ENCODE data around the gene LRRC42.

LRRC42 gene

DNA sequence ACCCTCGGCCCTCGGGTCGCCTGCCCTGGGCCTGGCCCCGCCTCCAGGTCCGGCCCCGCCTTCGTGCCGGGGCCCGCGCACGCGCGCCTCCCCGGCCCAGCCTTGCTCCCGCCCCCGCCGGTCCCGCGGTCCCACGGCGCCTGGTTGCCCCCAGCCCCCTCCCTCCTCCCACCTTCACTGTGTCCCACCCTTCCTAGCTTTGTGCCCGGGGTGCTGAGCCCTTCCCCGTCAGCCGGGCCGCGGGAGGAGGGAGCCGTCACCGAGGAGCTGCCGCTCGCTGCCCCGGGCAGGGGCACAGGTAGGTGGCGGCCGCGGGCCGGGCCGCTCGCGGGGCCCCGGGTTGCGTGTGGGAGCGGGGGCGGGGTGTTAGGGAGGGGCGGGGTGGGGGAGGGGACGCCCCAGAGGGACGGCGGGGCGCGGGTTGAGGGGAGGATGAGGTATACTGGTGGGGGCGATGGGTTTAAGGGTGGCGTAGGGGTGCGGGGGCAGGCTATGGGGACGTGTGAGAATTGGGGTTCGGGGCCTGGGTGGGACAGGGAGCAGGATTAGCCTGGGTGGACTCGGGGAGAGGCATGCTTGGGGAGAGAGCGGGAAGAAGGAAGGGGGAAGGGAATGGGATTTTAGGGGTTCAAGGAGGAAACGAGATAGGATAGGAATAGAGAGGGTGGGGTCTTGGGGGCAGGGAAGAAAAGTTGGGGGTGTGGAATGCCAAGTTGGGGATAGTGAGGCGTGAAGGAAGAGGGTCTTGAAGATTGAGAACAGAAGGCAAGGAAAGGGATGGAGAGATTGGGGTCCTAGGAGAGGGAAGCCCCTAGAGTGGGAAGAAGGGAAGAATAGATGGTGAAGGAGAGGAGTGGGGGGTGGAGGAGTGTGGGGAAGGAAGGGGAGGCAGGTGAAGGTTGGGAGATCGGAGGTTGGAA, at the start of gene LRRC42:
Gene LRRC42, plus strand, starts transcription at position 99 of the 920 bp plus-strand sequence. CDS start 5,650 bp downstream, outside the sequence.
- DNase-seq (ENCODE audit: low spot score): no peak

- DNase-seq (ENCODE audit: low spot score): no peak
Measured at GRCh38 chr1:53896635-53897229, 49.4 kb upstream of the LRRC42 start.

- no peak for DNase-seq (ENCODE audit: low spot score)
Measured at GRCh38 chr1:53899206-53899628, 46.9 kb upstream of the LRRC42 start.

DNA sequence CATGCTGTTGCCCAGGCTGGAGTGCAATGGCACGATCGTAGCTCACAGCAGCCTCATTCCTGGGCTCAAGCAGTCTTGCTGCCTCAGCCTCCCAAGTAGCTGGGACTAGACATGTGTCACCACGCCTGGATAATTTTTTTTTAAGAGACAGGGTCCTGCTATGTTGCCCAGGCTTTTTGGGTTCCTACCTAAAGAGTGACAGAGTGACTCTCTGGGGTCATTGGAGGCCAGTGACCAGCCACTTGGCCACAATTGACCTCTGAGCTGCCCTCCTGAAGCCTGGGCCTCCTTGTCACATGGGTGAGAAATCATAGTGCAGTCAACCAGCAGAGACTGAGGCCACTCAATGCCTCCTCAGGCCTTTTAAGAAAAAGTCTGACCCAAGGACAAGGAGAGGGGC, 46.4 kb upstream of the LRRC42 start:
- no peak for DNase-seq (ENCODE audit: low spot score)

GRCh38 chr1:53902235-53903138, 43.7 kb upstream of the LRRC42 start:
- DNase-seq (ENCODE audit: low spot score): no peak

GRCh38 chr1:53905509-53905908, 40.6 kb upstream of the LRRC42 start:
- DNase-seq (ENCODE audit: low spot score): no peak

GRCh38 chr1:53906121-53906520, 40.0 kb upstream of the LRRC42 start:
- no peak for DNase-seq (ENCODE audit: low spot score)

GRCh38 chr1:53909946-53910345, 36.2 kb upstream of the LRRC42 start:
- no peak for DNase-seq (ENCODE audit: low spot score)

- DNase-seq (ENCODE audit: low spot score): no peak
Measured at GRCh38 chr1:53911442-53911841, 34.7 kb upstream of the LRRC42 start.

DNA sequence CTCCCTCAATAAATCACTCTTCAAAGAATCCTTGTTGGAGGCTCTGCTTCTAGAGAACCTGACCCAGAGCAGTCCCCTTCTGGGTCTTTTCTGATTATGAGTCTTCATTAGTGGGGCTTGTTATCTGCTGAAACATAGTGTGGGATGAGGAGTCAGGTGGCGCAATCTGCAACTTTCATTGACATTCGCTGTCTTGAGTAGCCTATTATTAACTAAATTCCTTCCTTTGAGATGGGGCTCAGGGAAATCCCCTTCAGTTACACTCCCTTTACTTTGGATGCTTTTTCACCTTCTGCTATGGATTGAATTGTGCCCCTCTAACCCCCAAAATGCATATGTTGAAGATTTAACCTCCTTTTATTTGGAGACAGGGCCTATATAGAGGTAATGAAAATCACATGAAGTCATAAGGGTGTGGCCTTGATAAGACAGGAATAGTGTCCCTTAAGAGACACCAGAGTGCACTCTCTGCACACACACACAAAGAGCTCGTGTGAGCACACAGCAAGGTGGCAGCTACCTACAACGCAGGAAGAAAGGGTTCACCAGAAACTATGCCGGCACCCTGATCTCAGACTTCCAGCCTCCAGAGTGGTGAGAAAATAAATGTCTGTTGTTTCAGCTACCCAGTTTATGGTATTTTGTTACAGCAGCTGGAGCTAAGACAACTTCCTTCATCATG, 32.7 kb upstream of the LRRC42 start:
- DNase-seq (ENCODE audit: low spot score): no peak

GRCh38 chr1:53918343-53918742, 27.8 kb upstream of the LRRC42 start:
- no peak for DNase-seq (ENCODE audit: low spot score)

DNA sequence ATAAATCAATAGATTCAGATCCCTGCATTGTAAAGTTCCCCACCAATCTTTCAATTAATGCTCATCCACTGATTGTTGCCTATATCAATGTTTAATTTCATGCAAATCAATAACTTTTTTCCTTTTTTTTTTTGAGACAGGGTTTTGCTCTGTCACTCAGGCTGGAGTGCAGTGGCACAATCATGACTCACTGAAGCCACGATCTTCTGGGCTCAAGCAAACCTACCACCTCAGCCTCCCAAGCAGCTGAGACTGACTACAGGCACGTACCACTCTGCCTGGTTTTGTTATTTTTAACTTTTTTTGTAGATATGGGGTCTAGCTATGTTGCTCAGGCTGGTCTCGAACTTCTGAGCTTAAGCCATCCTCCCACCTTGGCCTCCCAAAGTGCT, 26.5 kb upstream of the LRRC42 start:
- no peak for DNase-seq (ENCODE audit: low spot score)

- no peak for DNase-seq (ENCODE audit: low spot score)
Measured at GRCh38 chr1:53927376-53927881, 18.7 kb upstream of the LRRC42 start.

GRCh38 chr1:53929246-53929960, 16.7 kb upstream of the LRRC42 start:
- DNase-seq (ENCODE audit: low spot score): no peak

GRCh38 chr1:53930932-53931331, 15.2 kb upstream of the LRRC42 start:
- no peak for DNase-seq (ENCODE audit: low spot score)

GRCh38 chr1:53931523-53931922, 14.6 kb upstream of the LRRC42 start:
- DNase-seq (ENCODE audit: low spot score): no peak

GRCh38 chr1:53934170-53934765, 11.9 kb upstream of the LRRC42 start:
- DNase-seq (ENCODE audit: low spot score): no peak

DNA sequence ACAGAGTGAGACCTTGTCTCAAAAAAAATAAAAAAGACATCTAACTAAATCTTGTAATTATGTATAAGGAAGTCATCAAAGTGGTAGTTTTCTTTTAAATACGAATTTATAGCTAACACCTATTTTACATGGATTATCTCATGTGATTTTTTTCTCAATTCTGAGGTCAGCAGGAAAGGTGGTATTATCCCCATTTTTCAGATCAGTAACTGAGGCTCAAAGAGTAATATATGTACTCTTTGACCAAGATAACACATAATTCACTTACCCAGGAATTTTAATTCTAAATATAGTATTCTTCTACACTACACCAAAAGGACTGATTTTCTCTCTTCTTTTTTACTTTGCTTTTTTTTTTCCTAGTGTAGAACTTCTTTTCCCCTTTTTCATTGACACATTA, 9.7 kb upstream of the LRRC42 start:
- DNase-seq (ENCODE audit: low spot score): no peak

DNA sequence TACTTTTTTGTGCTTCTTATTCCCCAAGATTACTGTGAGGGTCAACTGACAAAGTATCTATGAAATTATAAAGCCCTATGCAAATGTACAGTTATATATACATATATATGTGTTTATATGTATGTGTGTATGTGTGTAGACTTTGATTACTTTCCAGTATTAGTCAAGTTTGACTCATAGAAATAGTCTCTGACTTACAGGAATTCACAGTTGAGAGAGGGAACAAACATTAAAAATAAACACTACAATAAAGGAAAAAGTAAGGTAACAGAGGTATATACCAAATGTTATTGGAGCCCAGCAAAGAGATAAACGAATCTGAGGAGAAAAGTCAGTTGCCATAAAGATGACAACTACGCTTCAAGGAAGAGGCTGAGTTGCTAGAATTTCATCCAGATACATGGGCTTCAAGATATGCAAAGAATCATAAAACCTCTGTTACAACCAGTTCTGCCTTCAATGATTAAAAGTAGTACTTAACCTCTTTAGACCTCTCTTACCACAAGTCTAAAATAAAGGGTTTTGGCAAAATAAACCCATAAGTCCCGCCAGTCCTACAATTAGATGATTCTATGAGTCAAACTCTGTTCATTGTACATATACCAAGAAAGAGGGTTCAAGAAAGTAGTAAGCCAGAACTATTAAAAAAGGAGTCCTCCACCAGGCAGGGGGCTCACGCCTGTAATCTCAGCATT, 7.9 kb upstream of the LRRC42 start:
- DNase-seq (ENCODE audit: low spot score): no peak
